HepG2 (cell line): ENCODE results near the gene EFCAB14.

Experiments used
- ESRRA ChIP-seq: sonication (generic); formaldehyde crosslinking; IDR thresholded peaks from 2 replicates; pipeline ENCODE4 v1.5.1; 2020; ENCODE audit warnings: mild to moderate bottlenecking, low read depth, missing genetic modification reagents
- HNRNPH1 ChIP-seq: fragments of 200-400 bp; formaldehyde crosslinking; optimal IDR thresholded peaks from 2 replicates; pipeline ENCODE3; 2017; ENCODE audit warnings: mild to moderate bottlenecking, low read depth, low read length
- POLR2A ChIP-seq, 2 experiments: IDR thresholded peaks; 2 replicates each; pipeline ENCODE4 v1.6.1; 2011; ENCODE audit warnings: low read depth in 2 of 2, low read length in 2 of 2, mild to moderate bottlenecking in 1 of 2, moderate library complexity in 1 of 2; ENCODE audit not compliant: insufficient read depth in 1 of 2
- REXO4 ChIP-seq: sonication (generic); formaldehyde crosslinking; IDR thresholded peaks from 2 replicates; pipeline ENCODE4 v1.8.0; 2022; ENCODE audit warnings: missing genetic modification reagents, mild to moderate bottlenecking, borderline replicate concordance
- SP2 ChIP-seq: sonication (generic); formaldehyde crosslinking; IDR thresholded peaks from 2 replicates; pipeline ENCODE4 v1.5.1; 2020; ENCODE audit warnings: mild to moderate bottlenecking, missing genetic modification reagents
- SP4 ChIP-seq: sonication (generic); formaldehyde crosslinking; IDR thresholded peaks from 2 replicates; pipeline ENCODE4 v1.8.1; 2023; ENCODE audit warnings: mild to moderate bottlenecking, missing genetic modification reagents
- TBP ChIP-seq: sonication (generic); formaldehyde crosslinking; IDR thresholded peaks from 2 replicates; pipeline ENCODE4 v1.5.0; 2020; ENCODE audit warnings: missing genetic modification reagents
- ZNF329 ChIP-seq: sonication (generic); formaldehyde crosslinking; IDR thresholded peaks from 2 replicates; pipeline ENCODE4 v1.9.0; 2021; ENCODE audit warnings: low read depth, mild to moderate bottlenecking, missing genetic modification reagents
- TF ChIP-seq, protein P1 (sequence below): sonication (generic); formaldehyde crosslinking; IDR thresholded peaks from 2 replicates; pipeline ENCODE4 v1.5.0; 2020; ENCODE audit warnings: mild to moderate bottlenecking, missing genetic modification reagents

GRCh38 chr1:46703927-46704641, 14.8 kb downstream of the EFCAB14 start:
- TF ChIP-seq ZNF329 = no peak
- TF ChIP-seq POLR2A (IDR thresholded peaks at IDR 0.05; ENCODE audit: insufficient read depth in 1 of 2, low read depth in 2 of 2, low read length in 2 of 2) = no peak
- TF ChIP-seq, protein P1, sequence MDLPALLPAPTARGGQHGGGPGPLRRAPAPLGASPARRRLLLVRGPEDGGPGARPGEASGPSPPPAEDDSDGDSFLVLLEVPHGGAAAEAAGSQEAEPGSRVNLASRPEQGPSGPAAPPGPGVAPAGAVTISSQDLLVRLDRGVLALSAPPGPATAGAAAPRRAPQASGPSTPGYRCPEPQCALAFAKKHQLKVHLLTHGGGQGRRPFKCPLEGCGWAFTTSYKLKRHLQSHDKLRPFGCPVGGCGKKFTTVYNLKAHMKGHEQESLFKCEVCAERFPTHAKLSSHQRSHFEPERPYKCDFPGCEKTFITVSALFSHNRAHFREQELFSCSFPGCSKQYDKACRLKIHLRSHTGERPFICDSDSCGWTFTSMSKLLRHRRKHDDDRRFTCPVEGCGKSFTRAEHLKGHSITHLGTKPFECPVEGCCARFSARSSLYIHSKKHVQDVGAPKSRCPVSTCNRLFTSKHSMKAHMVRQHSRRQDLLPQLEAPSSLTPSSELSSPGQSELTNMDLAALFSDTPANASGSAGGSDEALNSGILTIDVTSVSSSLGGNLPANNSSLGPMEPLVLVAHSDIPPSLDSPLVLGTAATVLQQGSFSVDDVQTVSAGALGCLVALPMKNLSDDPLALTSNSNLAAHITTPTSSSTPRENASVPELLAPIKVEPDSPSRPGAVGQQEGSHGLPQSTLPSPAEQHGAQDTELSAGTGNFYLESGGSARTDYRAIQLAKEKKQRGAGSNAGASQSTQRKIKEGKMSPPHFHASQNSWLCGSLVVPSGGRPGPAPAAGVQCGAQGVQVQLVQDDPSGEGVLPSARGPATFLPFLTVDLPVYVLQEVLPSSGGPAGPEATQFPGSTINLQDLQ = no peak
- TF ChIP-seq ESRRA (CRISPR knock-in tag) = no peak
- no peak for TF ChIP-seq HNRNPH1
- TF ChIP-seq SP2 (CRISPR knock-in tag) = no peak
- no peak for TF ChIP-seq REXO4 (CRISPR knock-in tag)
- TF ChIP-seq SP4 (CRISPR knock-in tag) = no peak
- no peak for TF ChIP-seq TBP (CRISPR knock-in tag)
